K562 (cell line): Measurements from ENCODE around the gene THADA. TPM values are rescaled to one million over a fixed set of nuclear protein-coding genes. Genes with fewer than 3 reads are reported as not detected.

Source experiments
- ATAC-seq: fragments of 200-7000 bp; cut with Tn5 transposase; 3 replicates; pipeline ENCODE4 v1.9.1; 2020; ENCODE audit warnings: moderate library complexity
- BruUV-seq: library from RNA; stranded (reverse); fragments of 400-500 nt; replicated peaks from 2 replicates; lab custom pipeline; 2021; lab: Mats Ljungman, UMichigan
- CTCF ChIA-PET: fragments of 300-600 bp; formaldehyde crosslinking; extraction: SDS; loops from one replicate; lab custom pipeline; 2021; ENCODE audit warnings: low intra/inter-chr PET ratio; lab: Yijun Ruan, JAX
- POLR2A ChIA-PET: fragments of 300-600, 350-650 bp; sonication (Branson Sonifier 250); formaldehyde crosslinking; extraction: SDS; loops from one replicate; lab custom pipeline; 2021; ENCODE audit warnings: antibody characterized with exemption, inconsistent platforms; lab: Yijun Ruan, JAX
- DNase-seq, 4 experiments: peaks; one replicate each; pipeline versions ENCODE4 v3.0.0 to v3.0.0-alpha.2; 2011 to 2018; ENCODE audit warnings: low spot score in 3 of 4, mixed read lengths in 3 of 4; ENCODE audit errors: extremely low read depth in 1 of 4
- FAIRE-seq: peaks from 2 replicates; lab custom pipeline; 2011; peaks lifted over from hg19 to GRCh38; lab: Jason Lieb, UNC
- H2AFZ ChIP-seq: 2 replicates; pipeline ENCODE4 v1.6.0; 2011; ENCODE audit warnings: low read depth, low read length, control low read depth, inconsistent platforms
- H3K27ac ChIP-seq: fragments of 200-600 bp; 3 replicates; pipeline ENCODE4 v1.8.0; 2011; ENCODE audit warnings: low read depth, mild to moderate bottlenecking, control low read depth, inconsistent platforms, low read length, moderate library complexity, mixed read lengths; ENCODE audit errors: extremely low read depth
- H3K27me3 ChIP-seq, 2 experiments: fragments of 300-600 bp in 1 of 2; 2 replicates in 1 of 2; 3 replicates in 1 of 2; pipeline versions ENCODE4 v1.6.0 to v1.8.0; 2011; ENCODE audit warnings: inconsistent platforms in 2 of 2, low read length in 2 of 2, mild to moderate bottlenecking in 1 of 2, mixed read lengths in 1 of 2, moderate library complexity in 1 of 2; ENCODE audit not compliant: control insufficient read depth in 2 of 2, insufficient read depth in 2 of 2
- H3K36me3 ChIP-seq: fragments of 300-600 bp; 3 replicates; pipeline ENCODE4 v1.8.0; 2011; ENCODE audit warnings: mild to moderate bottlenecking, low read length, inconsistent platforms; ENCODE audit not compliant: control insufficient read depth, insufficient read depth
- H3K4me1 ChIP-seq, 2 experiments: fragments of 200-600 bp in 1 of 2; replicated peaks in 1 of 2; 2 replicates in 1 of 2; 3 replicates in 1 of 2; pipeline versions ENCODE4 v1.5.1 to v1.8.0; 2011; ENCODE audit warnings: inconsistent platforms in 2 of 2, low read length in 2 of 2, mild to moderate bottlenecking in 1 of 2, mixed read lengths in 1 of 2, moderate library complexity in 1 of 2; ENCODE audit not compliant: control insufficient read depth in 2 of 2, insufficient read depth in 2 of 2
- H3K4me2 ChIP-seq: 2 replicates; pipeline ENCODE4 v1.6.1; 2011; ENCODE audit warnings: low read length, control low read depth, inconsistent platforms, mixed read lengths; ENCODE audit not compliant: insufficient read depth
- H3K4me3 ChIP-seq: fragments of 200-600 bp; sonication (generic), shearing (Covaris generic); 2 replicates; pipeline ENCODE4 v1.5.1; 2016; ENCODE audit warnings: control low read depth, inconsistent platforms
- H3K79me2 ChIP-seq: fragments of 200-600 bp; 3 replicates; pipeline ENCODE4 v1.8.0; 2011; ENCODE audit warnings: low read length, inconsistent platforms; ENCODE audit not compliant: control insufficient read depth, insufficient read depth
- H3K9ac ChIP-seq, 2 experiments: 2 replicates each; pipeline versions ENCODE4 v1.6.0 to v1.6.1; 2011; ENCODE audit warnings: low read depth in 2 of 2, low read length in 2 of 2, control low read depth in 1 of 2, inconsistent platforms in 1 of 2, mild to moderate bottlenecking in 1 of 2, mixed read lengths in 1 of 2; ENCODE audit not compliant: insufficient read depth in 1 of 2
- H3K9me1 ChIP-seq: one replicate; pipeline ENCODE4 v1.6.0; 2011; ENCODE audit warnings: inconsistent platforms, mild to moderate bottlenecking, low read length, moderate library complexity; ENCODE audit not compliant: control insufficient read depth, insufficient read depth
- H3K9me3 ChIP-seq: replicated peaks from 2 replicates; pipeline ENCODE4 v1.5.1; 2011; ENCODE audit warnings: low read depth, low read length, inconsistent platforms; ENCODE audit not compliant: control insufficient read depth, insufficient read depth
- H4K20me1 ChIP-seq: replicated peaks from 2 replicates; pipeline ENCODE4 v1.6.1; 2011; ENCODE audit warnings: low read length, inconsistent platforms, mixed read lengths; ENCODE audit not compliant: control insufficient read depth, insufficient read depth
- EHMT2 ChIP-seq: fragments of 450-650 bp; IDR thresholded peaks from 2 replicates; pipeline ENCODE4 v1.6.1; 2018; ENCODE audit warnings: antibody characterized with exemption
- EP400 ChIP-seq: fragments of 450-650 bp; IDR thresholded peaks from 2 replicates; pipeline ENCODE4 v1.6.1; 2017; ENCODE audit warnings: antibody characterized with exemption, mild to moderate bottlenecking, moderate library complexity
- GABPA ChIP-seq: fragments of 200-800 bp; sonication (Bioruptor generic); conservative IDR thresholded peaks from 2 replicates; pipeline ENCODE4 v1.6.1; 2016; ENCODE audit warnings: low read depth, missing genetic modification characterization, missing compliant biosample characterization
- HBP1 ChIP-seq: fragments of 450-650 bp; formaldehyde crosslinking; IDR thresholded peaks from 2 replicates; pipeline ENCODE4 v1.4.0; 2022; ENCODE audit warnings: missing genetic modification characterization
- HDGF ChIP-seq: fragments of 450-650 bp; IDR thresholded peaks from 2 replicates; pipeline ENCODE4 v1.6.1; 2016
- HMGN3 ChIP-seq: IDR thresholded peaks from 2 replicates; pipeline ENCODE4 v1.6.1; 2011; ENCODE audit warnings: borderline replicate concordance, low read depth, mild to moderate bottlenecking, mixed read lengths, low read length; ENCODE audit not compliant: insufficient read length; ENCODE audit errors: extremely low read depth
- KLF16 ChIP-seq: IDR thresholded peaks from 2 replicates; pipeline ENCODE4 v1.6.1; 2016; ENCODE audit warnings: antibody characterized with exemption
- MAFK ChIP-seq: IDR thresholded peaks from 2 replicates; pipeline ENCODE4 v1.6.1; 2011; ENCODE audit warnings: low read length, improper control_type of control experiment
- MYBL2 ChIP-seq, 2 experiments: fragments of 450-650 bp in 1 of 2; sonication (generic) in 1 of 2; formaldehyde crosslinking in 1 of 2; IDR thresholded peaks; 2 replicates each; pipeline versions ENCODE4 v1.6.1 to v1.8.1; 2017 to 2022; ENCODE audit warnings: borderline replicate concordance in 1 of 2, inconsistent platforms in 1 of 2, low read depth in 1 of 2, mild to moderate bottlenecking in 1 of 2, missing genetic modification reagents in 1 of 2, moderate library complexity in 1 of 2
- PML ChIP-seq: IDR thresholded peaks from 2 replicates; pipeline ENCODE4 v1.6.1; 2012; ENCODE audit warnings: low read length, inconsistent platforms
- SIN3B ChIP-seq: fragments of 450-650 bp; IDR thresholded peaks from 2 replicates; pipeline ENCODE4 v1.6.1; 2017; ENCODE audit warnings: low read depth, mild to moderate bottlenecking, moderate library complexity
- TRIM28 ChIP-seq: fragments of 450-650 bp; IDR thresholded peaks from 2 replicates; pipeline ENCODE4 v1.6.1; 2017
- ZBTB8A ChIP-seq: fragments of 450-650 bp; IDR thresholded peaks from 2 replicates; pipeline ENCODE4 v1.6.1; 2018; ENCODE audit warnings: mild to moderate bottlenecking, moderate library complexity; ENCODE audit not compliant: partially characterized antibody
- ZNF146 ChIP-seq: IDR thresholded peaks from one replicate; pipeline ENCODE4 v1.6.1; 2018; ENCODE audit warnings: missing compliant biosample characterization; ENCODE audit not compliant: unreplicated experiment
- ZNF253 ChIP-seq: fragments of 250-450 bp; sonication (Bioruptor Pico); conservative IDR thresholded peaks from 2 replicates; pipeline ENCODE4 v1.6.1; 2021; ENCODE audit warnings: mild to moderate bottlenecking
- ZNF780A ChIP-seq: fragments of 250-450 bp; sonication (Bioruptor Pico); IDR thresholded peaks from 2 replicates; pipeline ENCODE4 v1.5.0; 2021; ENCODE audit warnings: mild to moderate bottlenecking
- WGBS: fragments of 100-300 bp; shearing (Covaris generic); methylation state at CpG from one replicate; pipeline ENCODE4 v1.1.6; 2016; ENCODE audit warnings: low coverage, mixed read lengths; ENCODE audit not compliant: insufficient coverage; ENCODE audit errors: missing lambda C conversion rate; 5-methylcytosine and 5-hydroxymethylcytosine counted together
- in situ Hi-C: fragments of 300-500 bp; cut with MboI; formaldehyde crosslinking; loops from 4 replicates; pipeline ENCODE4 v1.15.0; 2018; ENCODE audit warnings: inconsistent platforms, mixed read lengths
- intact Hi-C: fragments of 100-400 bp; cut with micrococcal nuclease; formaldehyde crosslinking; loops from 2 replicates; pipeline ENCODE4 v1.14.2; 2022
- polyA plus RNA-seq, 8 experiments: library from polyadenylated mRNA; depleted of rRNA in 4 of 8; stranded (reverse) in 5 of 8; unstranded in 3 of 8; fragments of >200 nt; fragmentation: Nextera tagmentation in 2 of 8; fragmentation: Illumina TruSeq in 1 of 8; extraction: Ambion mirVana in 2 of 8; extraction: Trizol in 1 of 8; gene quantifications; 2 replicates each; pipeline versions ENCODE4 v1.2.1 to v1.2.3, GENCODE V29; 2011 to 2014; ENCODE audit warnings: inconsistent platforms in 1 of 8, missing spikeins in 1 of 8
- total RNA-seq, 7 experiments: library from RNA; depleted of rRNA in 6 of 7; stranded (reverse); fragments of >200 nt in 6 of 7; fragmentation: Illumina TruSeq in 2 of 7; extraction: Trizol in 2 of 7; gene quantifications; 2 replicates each; pipeline versions ENCODE4 v1.2.1 to v1.2.3, GENCODE V29; 2011 to 2021; ENCODE audit warnings: low replicate concordance in 1 of 7
- TF ChIP-seq, protein P1 (sequence below): fragments of 250-450 bp; sonication (Bioruptor Pico); IDR thresholded peaks from 2 replicates; pipeline ENCODE4 v1.9.0; 2021; ENCODE audit warnings: mild to moderate bottlenecking, inconsistent platforms
- TF ChIP-seq, protein P2 (sequence below): fragments of 250-450 bp; sonication (Bioruptor Pico); IDR thresholded peaks from 2 replicates; pipeline ENCODE4 v1.5.0; 2021

Gene THADA
- total and polyA plus RNA-seq, 9 of the 15 experiments (the other 6 are each of a cell fraction or from before 2014, with no cell fraction given): 17.8 to 34.7 (median 31.9) TPM

DNA sequence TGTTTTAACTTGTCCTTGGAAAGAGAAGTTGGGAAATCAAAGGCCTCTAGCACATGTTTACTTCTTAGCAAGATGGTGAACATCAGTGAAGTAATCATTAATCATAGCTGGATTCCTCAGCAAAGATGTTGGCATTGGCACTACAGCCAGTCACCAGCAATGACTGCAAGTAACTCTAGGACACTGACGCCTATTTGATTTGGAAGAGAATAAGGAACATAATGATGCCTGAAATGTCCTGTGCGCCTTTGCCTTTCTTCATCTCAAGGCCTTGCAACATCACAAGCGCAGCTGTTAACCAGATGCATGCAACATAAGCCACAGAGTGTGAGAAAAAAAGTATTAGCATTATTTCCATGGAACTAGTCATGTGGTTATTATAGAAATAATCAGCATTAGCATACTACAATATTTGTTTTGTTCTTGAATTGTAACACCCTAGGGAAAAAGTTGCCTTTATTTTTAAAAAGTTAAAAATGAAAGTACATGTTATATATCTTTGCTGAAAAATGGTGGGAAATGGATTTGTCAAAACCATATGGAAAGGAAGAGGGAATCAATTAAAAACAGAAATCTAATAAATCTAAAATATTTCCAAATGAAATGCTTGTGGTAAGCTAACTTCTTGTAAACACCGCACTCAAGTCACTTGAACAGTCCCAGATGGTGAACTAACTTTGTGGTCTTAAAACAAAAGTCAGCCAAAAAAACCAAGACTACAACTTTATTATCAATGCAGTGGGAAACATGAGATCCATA is 55.6 kb downstream of the THADA start:
- ATAC-seq: no peak
- no peaks in the 10 kb centered on the region for H4K20me1 ChIP-seq
- BruUV-seq: no TSS peak
- FAIRE-seq: no peak
- H3K4me1 ChIP-seq: peaks cover 0 to 4% of the 10 kb centered on the region in 2 experiments; a peak in 1 of 5 replicates
- no peaks in the 10 kb centered on the region for H3K27me3 ChIP-seq
- no peak overlapping the region for H2AFZ ChIP-seq
- ChIA-PET POLR2A (interaction anchor here (0.6 to 3.2 kb wide), 3 partner anchors 11 to 722 kb away, joined by 3 to 19 read pairs (median 3); partner anchors contain the start of gene ZFP36L2), CTCF (interaction anchor here (3.1 kb wide), 1 partner anchor 711 kb away, joined by 19 read pairs; no protein-coding TSS in a partner anchor)
- H3K79me2 ChIP-seq: no peaks in the 10 kb centered on the region
- 96% methylated on average over 4 of the region's 4 CpGs for whole genome bisulfite sequencing
- DNase-seq: no peak
- no peak overlapping the region for H3K4me2 ChIP-seq
- in situ Hi-C loops: no loop called here
- H3K9me3 ChIP-seq: no peaks in the 10 kb centered on the region
- H3K9ac ChIP-seq: no peak overlapping the region
- H3K27ac ChIP-seq: no peak overlapping the region
- intact Hi-C loops: loop anchor here (5.0 to 10.0 kb wide), 3 partner anchors 313 to 685 kb away; partner anchors contain the start of gene ZFP36L2
- H3K36me3 ChIP-seq: peaks cover 21% of the 10 kb centered on the region; the same call in 2 of the 3 replicates
- no peaks in the 10 kb centered on the region for H3K9me1 ChIP-seq
- no peak overlapping the region for H3K4me3 ChIP-seq
- TF ChIP-seq ZNF780A (CRISPR knock-in tag) (no peak), ZBTB8A (no peak), TRIM28 (no peak), EHMT2 (no peak), GABPA (tag) (no peak), HMGN3 (no peak), HBP1 (no peak), EP400 (no peak), MYBL2 (IDR thresholded peaks at IDR 0.05; ENCODE audit: low read depth) (no peak), MYBL2 (CRISPR knock-in tag; IDR thresholded peaks at IDR 0.05; ENCODE audit: borderline replicate concordance) (no peak), ZNF146 (no peak), SIN3B (no peak), KLF16 (no peak), PML (no peak), MAFK (no peak), ZNF253 (CRISPR knock-in tag) (no peak), HDGF (no peak)
- TF ChIP-seq, protein P1, sequence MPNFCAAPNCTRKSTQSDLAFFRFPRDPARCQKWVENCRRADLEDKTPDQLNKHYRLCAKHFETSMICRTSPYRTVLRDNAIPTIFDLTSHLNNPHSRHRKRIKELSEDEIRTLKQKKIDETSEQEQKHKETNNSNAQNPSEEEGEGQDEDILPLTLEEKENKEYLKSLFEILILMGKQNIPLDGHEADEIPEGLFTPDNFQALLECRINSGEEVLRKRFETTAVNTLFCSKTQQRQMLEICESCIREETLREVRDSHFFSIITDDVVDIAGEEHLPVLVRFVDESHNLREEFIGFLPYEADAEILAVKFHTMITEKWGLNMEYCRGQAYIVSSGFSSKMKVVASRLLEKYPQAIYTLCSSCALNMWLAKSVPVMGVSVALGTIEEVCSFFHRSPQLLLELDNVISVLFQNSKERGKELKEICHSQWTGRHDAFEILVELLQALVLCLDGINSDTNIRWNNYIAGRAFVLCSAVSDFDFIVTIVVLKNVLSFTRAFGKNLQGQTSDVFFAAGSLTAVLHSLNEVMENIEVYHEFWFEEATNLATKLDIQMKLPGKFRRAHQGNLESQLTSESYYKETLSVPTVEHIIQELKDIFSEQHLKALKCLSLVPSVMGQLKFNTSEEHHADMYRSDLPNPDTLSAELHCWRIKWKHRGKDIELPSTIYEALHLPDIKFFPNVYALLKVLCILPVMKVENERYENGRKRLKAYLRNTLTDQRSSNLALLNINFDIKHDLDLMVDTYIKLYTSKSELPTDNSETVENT: no peak
- TF ChIP-seq, protein P2, sequence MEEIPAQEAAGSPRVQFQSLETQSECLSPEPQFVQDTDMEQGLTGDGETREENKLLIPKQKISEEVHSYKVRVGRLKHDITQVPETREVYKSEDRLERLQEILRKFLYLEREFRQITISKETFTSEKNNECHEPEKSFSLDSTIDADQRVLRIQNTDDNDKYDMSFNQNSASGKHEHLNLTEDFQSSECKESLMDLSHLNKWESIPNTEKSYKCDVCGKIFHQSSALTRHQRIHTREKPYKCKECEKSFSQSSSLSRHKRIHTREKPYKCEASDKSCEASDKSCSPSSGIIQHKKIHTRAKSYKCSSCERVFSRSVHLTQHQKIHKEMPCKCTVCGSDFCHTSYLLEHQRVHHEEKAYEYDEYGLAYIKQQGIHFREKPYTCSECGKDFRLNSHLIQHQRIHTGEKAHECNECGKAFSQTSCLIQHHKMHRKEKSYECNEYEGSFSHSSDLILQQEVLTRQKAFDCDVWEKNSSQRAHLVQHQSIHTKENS: no peak
